ENCODE data around the gene WDR17. TPM values are rescaled to one million over a fixed set of nuclear protein-coding genes. Genes with fewer than 3 reads are reported as not detected.

The WDR17 gene
- total RNA-seq, 4 donors from 2014 or later, result 5.7 to 19.6 (median 10.2) TPM

- no peak overlapping the region for H3K27ac ChIP-seq
- DNase-seq (ENCODE audit: low spot score in 2 of 2), result no peak
- no peaks in the 10 kb centered on the region for H3K4me1 ChIP-seq
- H3K27me3 ChIP-seq, result no peaks in the 10 kb centered on the region
- H3K4me3 ChIP-seq, result no peak overlapping the region
- peaks cover 0 to 9% (median 0%) of the 10 kb centered on the region in 4 donors for H3K9me3 ChIP-seq
- no peaks in the 10 kb centered on the region for H3K36me3 ChIP-seq
- TF ChIP-seq POLR2A (IDR thresholded peaks at IDR 0.05) (no peak), EP300 (IDR thresholded peaks at IDR 0.05) (no peak), CTCF (IDR thresholded peaks at IDR 0.05) (no peak)
- WGBS, 2 donors, result 91 to 96% methylated on average over 5 of the region's 5 CpGs
These were observed 26.9 kb upstream of the WDR17 start for GRCh38 chr4:176038789-176039188.

- TF ChIP-seq POLR2A (IDR thresholded peaks at IDR 0.05), result no peak
- TF ChIP-seq EP300 (IDR thresholded peaks at IDR 0.05), result no peak
- TF ChIP-seq CTCF (IDR thresholded peaks at IDR 0.05), result no peak
- H3K27ac ChIP-seq, result no peak overlapping the region
These were observed 23.4 kb upstream of the WDR17 start for GRCh38 chr4:176042195-176042594.

GRCh38 chr4:176043838-176044588 is 21.6 kb upstream of the WDR17 start:
- H3K4me3 ChIP-seq, result no peak overlapping the region
- DNase-seq (ENCODE audit: low spot score in 2 of 2), result no peak
- TF ChIP-seq POLR2A (IDR thresholded peaks at IDR 0.05) (no peak), EP300 (IDR thresholded peaks at IDR 0.05) (no peak), CTCF (IDR thresholded peaks at IDR 0.05) (no peak)
- H3K27me3 ChIP-seq, result no peaks in the 10 kb centered on the region
- no peaks in the 10 kb centered on the region for H3K4me1 ChIP-seq
- WGBS, 2 donors, result 48 to 70% methylated on average over 8 to 9 of the region's 9 CpGs
- H3K9me3 ChIP-seq, result peaks cover 0 to 9% (median 0%) of the 10 kb centered on the region in 4 donors
- H3K36me3 ChIP-seq, result no peaks in the 10 kb centered on the region
- H3K27ac ChIP-seq, result no peak overlapping the region

More at GRCh38 chr4:176042195-176042594, 23.4 kb upstream of the WDR17 start:
- DNase-seq (ENCODE audit: low spot score in 2 of 2), result no peak
- Histone ChIP-seq H3K4me3 (no peak overlapping the region), H3K4me1 (no peaks in the 10 kb centered on the region), H3K27me3 (no peaks in the 10 kb centered on the region), H3K36me3 (no peaks in the 10 kb centered on the region), H3K9me3 (peaks cover 0 to 9% (median 0%) of the 10 kb centered on the region in 4 donors)

GRCh38 chr4:176044589-176044951 is 21.1 kb upstream of the WDR17 start:
- Histone ChIP-seq H3K9me3 (peaks cover 0 to 4% (median 0%) of the 10 kb centered on the region in 4 donors), H3K4me1 (no peaks in the 10 kb centered on the region), H3K27me3 (no peaks in the 10 kb centered on the region), H3K27ac (no peak overlapping the region), H3K4me3 (no peak overlapping the region), H3K36me3 (no peaks in the 10 kb centered on the region)
- 41 to 50% methylated on average over 4 of the region's 4 CpGs for WGBS, 2 donors
- TF ChIP-seq CTCF (IDR thresholded peaks at IDR 0.05), result no peak
- no peak for TF ChIP-seq EP300 (IDR thresholded peaks at IDR 0.05)
- no peak for TF ChIP-seq POLR2A (IDR thresholded peaks at IDR 0.05)
- DNase-seq (ENCODE audit: low spot score in 2 of 2), result no peak

- TF ChIP-seq EP300 (IDR thresholded peaks at IDR 0.05) (no peak), CTCF (IDR thresholded peaks at IDR 0.05) (no peak), POLR2A (IDR thresholded peaks at IDR 0.05) (no peak)
- 84 to 87% methylated on average over 4 of the region's 4 CpGs for WGBS, 2 donors
- Histone ChIP-seq H3K36me3 (no peaks in the 10 kb centered on the region), H3K4me3 (no peak overlapping the region), H3K27me3 (no peaks in the 10 kb centered on the region), H3K27ac (no peak overlapping the region), H3K4me1 (no peaks in the 10 kb centered on the region), H3K9me3 (no peaks in the 10 kb centered on the region)
- no peak for DNase-seq (ENCODE audit: low spot score in 2 of 2)
These were observed 17.0 kb upstream of the WDR17 start for GRCh38 chr4:176048631-176049030.
